ENCODE measurements around the gene TSKU.
"Not testable (repeated sequence)": the region's sequence is repeated elsewhere in the genome, so short reads cannot be mapped to it uniquely, and the experiment has no call there.

TSKU gene

GRCh38 chr11:76824980-76825725, 42.0 kb downstream of the TSKU start:
- DNase-seq (ENCODE audit: low read depth): no peak

- DNase-seq (ENCODE audit: low read depth): no peak
Measured at GRCh38 chr11:76825726-76826396, 42.7 kb downstream of the TSKU start.

- not testable (repeated sequence) for DNase-seq (ENCODE audit: low read depth)
Measured at GRCh38 chr11:76826508-76826907, 43.4 kb downstream of the TSKU start.

- not testable (repeated sequence) for DNase-seq (ENCODE audit: low read depth)
Measured at GRCh38 chr11:76827005-76827404, 43.8 kb downstream of the TSKU start.

GRCh38 chr11:76830639-76831327, 47.6 kb downstream of the TSKU start:
- no peak for DNase-seq (ENCODE audit: low read depth)

- DNase-seq (ENCODE audit: low read depth): no peak
Measured at GRCh38 chr11:76831686-76832310, 48.6 kb downstream of the TSKU start.

GRCh38 chr11:76832361-76832760, 49.2 kb downstream of the TSKU start:
- DNase-seq (ENCODE audit: low read depth): no peak

GRCh38 chr11:76834151-76834550, 51.0 kb downstream of the TSKU start:
- no peak for DNase-seq (ENCODE audit: low read depth)

GRCh38 chr11:76835036-76835435, 51.9 kb downstream of the TSKU start:
- no peak for DNase-seq (ENCODE audit: low read depth)

- DNase-seq (ENCODE audit: low read depth): no peak
Measured at GRCh38 chr11:76835928-76836612, 52.9 kb downstream of the TSKU start.

GRCh38 chr11:76836613-76837291, 53.6 kb downstream of the TSKU start:
- DNase-seq (ENCODE audit: low read depth): no peak

GRCh38 chr11:76837696-76838677, 54.8 kb downstream of the TSKU start:
- no peak for DNase-seq (ENCODE audit: low read depth)

GRCh38 chr11:76838678-76839068, 55.5 kb downstream of the TSKU start:
- DNase-seq (ENCODE audit: low read depth): no peak

- no peak for DNase-seq (ENCODE audit: low read depth)
Measured at GRCh38 chr11:76839311-76839710, 56.2 kb downstream of the TSKU start.

- DNase-seq (ENCODE audit: low read depth): no peak
Measured at GRCh38 chr11:76841923-76842452, 58.8 kb downstream of the TSKU start.

GRCh38 chr11:76843907-76844306, 60.8 kb downstream of the TSKU start:
- no peak for DNase-seq (ENCODE audit: low read depth)

- no peak for DNase-seq (ENCODE audit: low read depth)
Measured at GRCh38 chr11:76844511-76844910, 61.4 kb downstream of the TSKU start.

GRCh38 chr11:76845069-76845468, 61.9 kb downstream of the TSKU start:
- no peak for DNase-seq (ENCODE audit: low read depth)

- no peak for DNase-seq (ENCODE audit: low read depth)
Measured at GRCh38 chr11:76846441-76846840, 63.3 kb downstream of the TSKU start.

Data from stimulated activated CD8-positive, alpha-beta memory T cell treated with anti-CD3 and anti-CD28 coated beads, Interleukin-4, amount 100 ng/mL, for 24 hours (primary cell).